Esophagus muscularis mucosa (tissue), 3 donors: Measurements from ENCODE around the gene SUPT3H.

Experiments
- CTCF ChIP-seq, 3 experiments: fragments of 200-600 bp in 2 of 3; fragments of 450-650 bp in 1 of 3; sonication (generic) in 2 of 3; IDR thresholded peaks; one replicate each; pipeline ENCODE4 v1.5.1; 2017 to 2019; ENCODE audit warnings: antibody characterized with exemption in 3 of 3, mild to moderate bottlenecking in 2 of 3, moderate library complexity in 1 of 3
- POLR2A ChIP-seq: fragments of 450-650 bp; IDR thresholded peaks from one replicate; pipeline ENCODE4 v1.6.1; 2017; ENCODE audit warnings: antibody characterized with exemption, moderate library complexity, mild to moderate bottlenecking, low read depth
- POLR2AphosphoS5 ChIP-seq, 2 donors: sonication (generic); formaldehyde crosslinking; IDR thresholded peaks; one replicate each; pipeline ENCODE4 v1.6.1; 2017; ENCODE audit warnings: antibody characterized with exemption in 2 of 2

GRCh38 chr6:45118754-45119153, 259.0 kb downstream of the SUPT3H start:
- TF ChIP-seq CTCF (IDR thresholded peaks at IDR 0.05) (no peak), POLR2A (no peak), POLR2AphosphoS5 (IDR thresholded peaks at IDR 0.05) (no peak)
